Endodermal cell (in vitro differentiated cells): ENCODE data around the gene C17orf114.

Experiments used
- DNase-seq: peaks from one replicate; pipeline ENCODE4 v3.0.0-alpha.2; 2017
- H3K27ac ChIP-seq: 2 replicates; pipeline ENCODE4 v1.5.1; 2013; ENCODE audit warnings: mild to moderate bottlenecking, low read depth, low read length, moderate library complexity
- H3K27me3 ChIP-seq: 2 replicates; pipeline ENCODE4 v1.6.1; 2013; ENCODE audit warnings: mild to moderate bottlenecking, low read length, moderate library complexity; ENCODE audit not compliant: insufficient read depth, control insufficient read depth, poor library complexity, severe bottlenecking
- H3K36me3 ChIP-seq: 2 replicates; pipeline ENCODE4 v1.7.0; 2013; ENCODE audit warnings: mild to moderate bottlenecking, low read length, moderate library complexity; ENCODE audit not compliant: control insufficient read depth, insufficient read depth
- H3K4me1 ChIP-seq: one replicate; pipeline ENCODE4 v1.7.0; 2013; ENCODE audit warnings: low read length; ENCODE audit not compliant: control insufficient read depth, insufficient read depth
- H3K4me3 ChIP-seq: 2 replicates; pipeline ENCODE4 v1.5.1; 2013; ENCODE audit warnings: mild to moderate bottlenecking, low read length, moderate library complexity
- H3K9ac ChIP-seq: 2 replicates; pipeline ENCODE4 v1.6.1; 2013; ENCODE audit warnings: mild to moderate bottlenecking, low read length, moderate library complexity; ENCODE audit not compliant: poor library complexity, severe bottlenecking; ENCODE audit errors: extremely low read depth
- H3K9me3 ChIP-seq: 2 replicates; pipeline ENCODE4 v1.6.1; 2013; ENCODE audit warnings: mild to moderate bottlenecking, low read length, moderate library complexity; ENCODE audit not compliant: control insufficient read depth
- H3K27ac Mint-ChIP-seq: 2 replicates; pipeline ENCODE4 v1.8.0; 2020; ENCODE audit warnings: mixed read lengths
- H3K27me3 Mint-ChIP-seq: 2 replicates; pipeline ENCODE4 v1.8.0; 2021; ENCODE audit warnings: mild to moderate bottlenecking, mixed read lengths; ENCODE audit not compliant: insufficient read depth
- H3K36me3 Mint-ChIP-seq: 2 replicates; pipeline ENCODE4 v1.8.0; 2020; ENCODE audit warnings: low read depth, mixed read lengths
- H3K4me1 Mint-ChIP-seq: 2 replicates; pipeline ENCODE4 v1.8.0; 2020; ENCODE audit warnings: mixed read lengths
- H3K4me3 Mint-ChIP-seq: 2 replicates; pipeline ENCODE4 v1.8.0; 2020; ENCODE audit warnings: mild to moderate bottlenecking, moderate library complexity, mixed read lengths
- H3K9me3 Mint-ChIP-seq: 2 replicates; pipeline ENCODE4 v1.8.0; 2020; ENCODE audit warnings: mild to moderate bottlenecking, mixed read lengths
- WGBS, 2 experiments: methylation state at CpG; one replicate each; pipeline versions ENCODE4 v1.1.5 to v1.1.7; 2013; ENCODE audit warnings: missing lambda C conversion rate in 2 of 2, mixed read lengths in 1 of 2; ENCODE audit not compliant: insufficient coverage in 1 of 2, insufficient read length in 1 of 2; 5-methylcytosine and 5-hydroxymethylcytosine counted together
- TF ChIP-seq, protein P1 (sequence below): fragments of 200-600 bp; sonication (generic); conservative IDR thresholded peaks from 2 replicates; pipeline ENCODE4 v1.5.0; 2021; ENCODE audit warnings: antibody characterized with exemption, mild to moderate bottlenecking

The C17orf114 gene

DNA sequence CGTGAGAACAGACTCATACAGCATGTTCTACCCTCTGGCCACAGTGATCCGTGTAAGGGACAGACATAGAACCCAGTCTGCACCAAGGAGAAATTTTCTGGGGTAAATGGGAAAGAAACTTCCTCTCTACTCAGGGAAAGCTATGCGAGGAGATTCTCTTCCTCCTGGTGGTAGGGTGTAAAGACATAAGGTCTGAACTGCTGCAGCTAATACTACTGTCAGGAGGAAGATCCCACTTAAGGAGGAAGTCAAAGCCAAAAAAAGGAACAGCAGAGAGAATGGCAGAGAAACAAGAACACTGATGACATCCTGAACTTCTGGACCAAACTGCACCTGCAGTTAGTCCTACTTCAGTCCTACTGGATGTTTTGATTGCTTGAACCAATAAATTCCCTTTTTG is 37.5 kb downstream of the C17orf114 start:
- peaks cover 6% of the 10 kb centered on the region for H3K27me3 Mint-ChIP-seq
- no peaks in the 10 kb centered on the region for H3K36me3 Mint-ChIP-seq

DNA sequence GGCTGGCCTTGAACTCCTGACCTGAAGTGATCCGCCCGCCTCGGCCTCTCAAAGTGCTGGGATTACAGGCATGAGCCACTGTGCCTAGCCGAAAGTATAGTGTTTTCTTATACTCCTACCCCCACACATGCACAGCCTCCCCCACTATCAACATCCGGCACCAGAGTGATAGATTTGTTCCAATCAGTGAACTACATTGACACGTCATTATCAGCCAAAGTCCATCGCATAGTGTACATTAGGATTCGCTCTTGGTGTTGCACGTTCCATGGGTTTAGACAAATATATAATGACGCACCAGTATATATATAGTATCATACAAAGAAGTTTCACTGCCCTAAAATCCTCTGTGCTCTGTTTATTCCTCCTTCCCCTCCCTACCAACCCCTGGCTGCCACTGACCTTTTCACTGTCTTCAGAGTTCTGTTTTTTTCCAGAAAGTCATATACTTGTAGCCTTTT is 42.3 kb downstream of the C17orf114 start:
- WGBS, 2 experiments, result 88 to 93% methylated on average over 4 to 10 of the region's 10 CpGs
- H3K4me1 Mint-ChIP-seq, result no peaks in the 10 kb centered on the region
- no peak overlapping the region for H3K27ac Mint-ChIP-seq
- no peaks in the 10 kb centered on the region for H3K36me3 Mint-ChIP-seq
- H3K27ac ChIP-seq, result no peak overlapping the region
- no peaks in the 10 kb centered on the region for H3K27me3 ChIP-seq
- no peak overlapping the region for H3K9ac ChIP-seq
- peaks cover 3% of the 10 kb centered on the region for H3K27me3 Mint-ChIP-seq
- H3K36me3 ChIP-seq, result no peaks in the 10 kb centered on the region
- H3K4me3 Mint-ChIP-seq, result no peak overlapping the region
- H3K4me3 ChIP-seq, result no peak overlapping the region
- H3K9me3 ChIP-seq, result no peaks in the 10 kb centered on the region
- no peaks in the 10 kb centered on the region for H3K4me1 ChIP-seq
- no peaks in the 10 kb centered on the region for H3K9me3 Mint-ChIP-seq
- DNase-seq, result no peak
- TF ChIP-seq, protein P1, sequence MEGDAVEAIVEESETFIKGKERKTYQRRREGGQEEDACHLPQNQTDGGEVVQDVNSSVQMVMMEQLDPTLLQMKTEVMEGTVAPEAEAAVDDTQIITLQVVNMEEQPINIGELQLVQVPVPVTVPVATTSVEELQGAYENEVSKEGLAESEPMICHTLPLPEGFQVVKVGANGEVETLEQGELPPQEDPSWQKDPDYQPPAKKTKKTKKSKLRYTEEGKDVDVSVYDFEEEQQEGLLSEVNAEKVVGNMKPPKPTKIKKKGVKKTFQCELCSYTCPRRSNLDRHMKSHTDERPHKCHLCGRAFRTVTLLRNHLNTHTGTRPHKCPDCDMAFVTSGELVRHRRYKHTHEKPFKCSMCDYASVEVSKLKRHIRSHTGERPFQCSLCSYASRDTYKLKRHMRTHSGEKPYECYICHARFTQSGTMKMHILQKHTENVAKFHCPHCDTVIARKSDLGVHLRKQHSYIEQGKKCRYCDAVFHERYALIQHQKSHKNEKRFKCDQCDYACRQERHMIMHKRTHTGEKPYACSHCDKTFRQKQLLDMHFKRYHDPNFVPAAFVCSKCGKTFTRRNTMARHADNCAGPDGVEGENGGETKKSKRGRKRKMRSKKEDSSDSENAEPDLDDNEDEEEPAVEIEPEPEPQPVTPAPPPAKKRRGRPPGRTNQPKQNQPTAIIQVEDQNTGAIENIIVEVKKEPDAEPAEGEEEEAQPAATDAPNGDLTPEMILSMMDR, result no peak

More for the DNA sequence above, 37.5 kb downstream of the C17orf114 start:
- H3K27me3 ChIP-seq, result no peaks in the 10 kb centered on the region
- H3K9me3 ChIP-seq, result no peaks in the 10 kb centered on the region
- Mint-ChIP-seq H3K9me3 (no peaks in the 10 kb centered on the region), H3K27ac (no peak overlapping the region), H3K4me1 (no peaks in the 10 kb centered on the region), H3K4me3 (no peak overlapping the region)
- H3K4me1 ChIP-seq, result no peaks in the 10 kb centered on the region
- H3K36me3 ChIP-seq, result no peaks in the 10 kb centered on the region
- WGBS, 2 experiments, result 75 to 86% methylated on average over 2 to 3 of the region's 3 CpGs
- no peak for DNase-seq
- no peak overlapping the region for H3K27ac ChIP-seq
- TF ChIP-seq, protein P1, result no peak
- H3K4me3 ChIP-seq, result no peak overlapping the region
- no peak overlapping the region for H3K9ac ChIP-seq

DNA sequence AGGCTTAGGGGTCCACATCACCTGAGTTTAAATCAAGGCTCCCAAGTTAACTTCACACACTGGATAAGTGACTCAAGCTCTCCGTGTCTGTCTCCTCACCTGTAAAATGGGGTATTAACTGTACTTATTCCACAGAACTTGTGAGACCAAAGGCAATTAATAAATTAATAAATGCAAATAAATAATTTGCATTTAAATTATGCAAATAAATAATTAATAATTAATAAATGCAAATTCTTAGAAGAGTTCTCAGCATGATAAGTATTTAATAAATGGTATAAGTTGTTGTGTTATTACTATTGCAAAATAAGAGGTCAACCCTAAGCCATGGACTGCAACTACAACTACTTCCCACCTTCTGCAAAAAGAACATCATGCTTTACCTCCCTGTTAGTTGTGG is 48.7 kb downstream of the C17orf114 start:
- Mint-ChIP-seq H3K36me3 (no peaks in the 10 kb centered on the region), H3K27ac (no peak overlapping the region), H3K27me3 (peaks cover 19% of the 10 kb centered on the region), H3K4me1 (no peaks in the 10 kb centered on the region), H3K9me3 (no peaks in the 10 kb centered on the region), H3K4me3 (no peak overlapping the region)
- no peak overlapping the region for H3K27ac ChIP-seq
- DNase-seq, result no peak
- no peak overlapping the region for H3K9ac ChIP-seq
- no peaks in the 10 kb centered on the region for H3K36me3 ChIP-seq
- no peaks in the 10 kb centered on the region for H3K4me1 ChIP-seq
- 100% methylated on average over 1 of the region's 1 CpG; no CpG with 5 or more reads in 1 of the 2 experiments for WGBS, 2 experiments
- peaks cover 4% of the 10 kb centered on the region for H3K27me3 ChIP-seq
- TF ChIP-seq, protein P1, result no peak
- H3K9me3 ChIP-seq, result no peaks in the 10 kb centered on the region
- H3K4me3 ChIP-seq, result no peak overlapping the region
